OCI-LY7 (cell line): ENCODE results near the gene VAMP1.

Source experiments
- CTCF ChIP-seq: fragments of 200-600 bp; sonication (generic); conservative IDR thresholded peaks from 2 replicates; pipeline ENCODE4 v1.5.1; 2014; ENCODE audit warnings: mild to moderate bottlenecking, antibody characterized with exemption, low read length, moderate library complexity, mixed read lengths
- EZH2phosphoT487 ChIP-seq: fragments of 200-600 bp; sonication (generic); IDR thresholded peaks from 2 replicates; pipeline ENCODE4 v1.6.1; 2018; ENCODE audit warnings: low read depth, borderline replicate concordance, mild to moderate bottlenecking, mixed run types, antibody characterized with exemption, low read length, moderate library complexity, mixed read lengths

- TF ChIP-seq CTCF (no peak), EZH2phosphoT487 (no peak)
Measured at GRCh38 chr12:6430124-6430989, 40.1 kb downstream of the VAMP1 start.
